ENCODE results near the gene SCAF4. TPM values are rescaled to one million over a fixed set of nuclear protein-coding genes. Genes with fewer than 3 reads are reported as not detected.

The SCAF4 gene
- total and polyA plus RNA-seq, 2 donors (not counting 3 experiments of a cell fraction or from before 2014, with no cell fraction given), result 12.2 to 41.2 TPM

DNA sequence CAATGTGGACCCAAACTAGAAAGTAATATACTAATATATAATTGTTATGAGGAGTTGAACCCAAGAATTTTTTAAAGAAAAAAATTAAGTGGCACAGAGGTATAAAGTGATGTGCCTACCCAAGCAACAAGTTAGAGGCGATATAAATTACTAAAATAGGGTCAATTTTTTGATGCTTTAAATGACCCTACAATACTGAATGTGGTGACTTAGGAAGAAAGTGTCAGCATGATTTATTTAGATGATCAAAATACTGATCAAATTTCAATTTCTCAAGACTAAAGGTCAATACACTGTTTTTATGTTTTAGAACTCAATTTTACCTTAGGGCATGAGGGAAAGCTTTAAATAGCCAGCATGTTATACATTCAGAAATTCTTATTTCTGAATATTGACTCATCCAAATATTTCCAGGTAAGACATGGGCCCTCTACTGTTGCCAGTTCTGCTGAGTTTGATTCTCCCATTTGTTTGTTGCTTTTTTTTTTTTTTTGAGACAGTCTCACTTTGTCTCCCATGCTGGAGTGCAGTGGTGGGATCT is 20.1 kb downstream of the SCAF4 start:
- Histone ChIP-seq H3K36me3 (ENCODE audit: control insufficient read depth in 2 of 2, extremely low read depth in 1 of 2, insufficient read depth in 2 of 2, low read length in 2 of 2) (no peaks in the 10 kb centered on the region), H3K79me2 (ENCODE audit: control insufficient read depth, insufficient read depth, low read length) (peaks cover 98% of the 10 kb centered on the region), H3K4me2 (ENCODE audit: insufficient read depth, low read length) (no peak overlapping the region), H3K9me1 (replicated peaks; ENCODE audit: control insufficient read depth, extremely low read depth, insufficient read depth, low read length) (no peaks in the 10 kb centered on the region), H3K27me3 (ENCODE audit: control insufficient read depth in 2 of 2, insufficient read depth in 2 of 2, low read length in 2 of 2) (no peaks in the 10 kb centered on the region), H3K9ac (replicated peaks; ENCODE audit: extremely low read depth, insufficient read depth, low read length) (no peak overlapping the region), H2AFZ (ENCODE audit: low read depth, low read length) (no peak overlapping the region), H4K20me1 (replicated peaks; ENCODE audit: control insufficient read depth, extremely low read depth, insufficient read depth, low read length) (peaks cover 13% of the 10 kb centered on the region), H3K9me3 (replicated peaks; ENCODE audit: control insufficient read depth, insufficient read depth, low read length) (no peaks in the 10 kb centered on the region), H3K27ac (ENCODE audit: insufficient read depth, low read depth, low read length) (no peak overlapping the region), H3K4me3 (replicated peaks in 1 of 3; ENCODE audit: insufficient read depth in 1 of 3, low read depth in 1 of 3, low read length in 3 of 3) (no peak overlapping the region), H3K4me1 (ENCODE audit: control insufficient read depth, extremely low read depth, insufficient read depth, low read length) (peaks cover 4% of the 10 kb centered on the region)
- TF ChIP-seq POLR2A (IDR thresholded peaks at IDR 0.05; ENCODE audit: low read depth, low read length), result no peak
- no peak for TF ChIP-seq MYC (IDR thresholded peaks at IDR 0.05; ENCODE audit: low read depth, low read length)
- TF ChIP-seq POLR2AphosphoS5 (IDR thresholded peaks at IDR 0.05; ENCODE audit: insufficient read depth, low read depth, low read length), result no peak
- TF ChIP-seq EZH2 (IDR thresholded peaks at IDR 0.05; ENCODE audit: borderline replicate concordance, low read depth, low read length, severe bottlenecking), result no peak
- TF ChIP-seq, protein P1, sequence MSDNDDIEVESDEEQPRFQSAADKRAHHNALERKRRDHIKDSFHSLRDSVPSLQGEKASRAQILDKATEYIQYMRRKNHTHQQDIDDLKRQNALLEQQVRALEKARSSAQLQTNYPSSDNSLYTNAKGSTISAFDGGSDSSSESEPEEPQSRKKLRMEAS (IDR thresholded peaks at IDR 0.05; ENCODE audit: insufficient read depth, insufficient read length), result no peak
- no peak for TF ChIP-seq CTCF (IDR thresholded peaks at IDR 0.05; ENCODE audit: extremely low read depth in 1 of 2, insufficient read depth in 1 of 2, low read depth in 1 of 2, low read length in 2 of 2)
- no TSS peak for BruUV-seq (replicated peaks)
- dilution Hi-C loops (cut with MboI; ENCODE audit: extremely low pct_ligation_motif_present, low sequenced_read_pairs) (no loop called here), intact Hi-C loops (cut with micrococcal nuclease) (no loop called here)
- no peak for FAIRE-seq
- CTCF ChIA-PET, result interaction anchor here (1.5 kb wide), 1 partner anchor 27 kb away, joined by 3 read pairs; no protein-coding TSS in a partner anchor
- POLR2A ChIA-PET, result no interaction called here
- DNase-seq (ENCODE audit: low read depth, low spot score), result no peak

Measured in endothelial cell of umbilical vein (primary cell).